K562 (cell line): Measurements from ENCODE around the gene NR2E1. TPM values are rescaled to one million over a fixed set of nuclear protein-coding genes. Genes with fewer than 3 reads are reported as not detected.

Source experiments
- ATAC-seq: fragments of 200-7000 bp; cut with Tn5 transposase; 3 replicates; pipeline ENCODE4 v1.9.1; 2020; ENCODE audit warnings: moderate library complexity
- BruUV-seq: library from RNA; stranded (reverse); fragments of 400-500 nt; replicated peaks from 2 replicates; lab custom pipeline; 2021; lab: Mats Ljungman, UMichigan
- CTCF ChIA-PET: fragments of 300-600 bp; formaldehyde crosslinking; extraction: SDS; loops from one replicate; lab custom pipeline; 2021; ENCODE audit warnings: low intra/inter-chr PET ratio; lab: Yijun Ruan, JAX
- POLR2A ChIA-PET: fragments of 300-600, 350-650 bp; sonication (Branson Sonifier 250); formaldehyde crosslinking; extraction: SDS; loops from one replicate; lab custom pipeline; 2021; ENCODE audit warnings: antibody characterized with exemption, inconsistent platforms; lab: Yijun Ruan, JAX
- DNase-seq, 4 experiments: peaks; one replicate each; pipeline versions ENCODE4 v3.0.0 to v3.0.0-alpha.2; 2011 to 2018; ENCODE audit warnings: low spot score in 3 of 4, mixed read lengths in 3 of 4; ENCODE audit errors: extremely low read depth in 1 of 4
- FAIRE-seq: peaks from 2 replicates; lab custom pipeline; 2011; peaks lifted over from hg19 to GRCh38; lab: Jason Lieb, UNC
- H2AFZ ChIP-seq: 2 replicates; pipeline ENCODE4 v1.6.0; 2011; ENCODE audit warnings: low read depth, low read length, control low read depth, inconsistent platforms
- H3K27ac ChIP-seq: fragments of 200-600 bp; 3 replicates; pipeline ENCODE4 v1.8.0; 2011; ENCODE audit warnings: low read depth, mild to moderate bottlenecking, control low read depth, inconsistent platforms, low read length, moderate library complexity, mixed read lengths; ENCODE audit errors: extremely low read depth
- H3K27me3 ChIP-seq, 2 experiments: fragments of 300-600 bp in 1 of 2; 2 replicates in 1 of 2; 3 replicates in 1 of 2; pipeline versions ENCODE4 v1.6.0 to v1.8.0; 2011; ENCODE audit warnings: inconsistent platforms in 2 of 2, low read length in 2 of 2, mild to moderate bottlenecking in 1 of 2, mixed read lengths in 1 of 2, moderate library complexity in 1 of 2; ENCODE audit not compliant: control insufficient read depth in 2 of 2, insufficient read depth in 2 of 2
- H3K36me3 ChIP-seq: fragments of 300-600 bp; 3 replicates; pipeline ENCODE4 v1.8.0; 2011; ENCODE audit warnings: mild to moderate bottlenecking, low read length, inconsistent platforms; ENCODE audit not compliant: control insufficient read depth, insufficient read depth
- H3K4me1 ChIP-seq, 2 experiments: fragments of 200-600 bp in 1 of 2; replicated peaks in 1 of 2; 2 replicates in 1 of 2; 3 replicates in 1 of 2; pipeline versions ENCODE4 v1.5.1 to v1.8.0; 2011; ENCODE audit warnings: inconsistent platforms in 2 of 2, low read length in 2 of 2, mild to moderate bottlenecking in 1 of 2, mixed read lengths in 1 of 2, moderate library complexity in 1 of 2; ENCODE audit not compliant: control insufficient read depth in 2 of 2, insufficient read depth in 2 of 2
- H3K4me2 ChIP-seq: 2 replicates; pipeline ENCODE4 v1.6.1; 2011; ENCODE audit warnings: low read length, control low read depth, inconsistent platforms, mixed read lengths; ENCODE audit not compliant: insufficient read depth
- H3K4me3 ChIP-seq: fragments of 200-600 bp; sonication (generic), shearing (Covaris generic); 2 replicates; pipeline ENCODE4 v1.5.1; 2016; ENCODE audit warnings: control low read depth, inconsistent platforms
- H3K79me2 ChIP-seq: fragments of 200-600 bp; 3 replicates; pipeline ENCODE4 v1.8.0; 2011; ENCODE audit warnings: low read length, inconsistent platforms; ENCODE audit not compliant: control insufficient read depth, insufficient read depth
- H3K9ac ChIP-seq, 2 experiments: 2 replicates each; pipeline versions ENCODE4 v1.6.0 to v1.6.1; 2011; ENCODE audit warnings: low read depth in 2 of 2, low read length in 2 of 2, control low read depth in 1 of 2, inconsistent platforms in 1 of 2, mild to moderate bottlenecking in 1 of 2, mixed read lengths in 1 of 2; ENCODE audit not compliant: insufficient read depth in 1 of 2
- H3K9me1 ChIP-seq: one replicate; pipeline ENCODE4 v1.6.0; 2011; ENCODE audit warnings: inconsistent platforms, mild to moderate bottlenecking, low read length, moderate library complexity; ENCODE audit not compliant: control insufficient read depth, insufficient read depth
- H3K9me3 ChIP-seq: replicated peaks from 2 replicates; pipeline ENCODE4 v1.5.1; 2011; ENCODE audit warnings: low read depth, low read length, inconsistent platforms; ENCODE audit not compliant: control insufficient read depth, insufficient read depth
- H4K20me1 ChIP-seq: replicated peaks from 2 replicates; pipeline ENCODE4 v1.6.1; 2011; ENCODE audit warnings: low read length, inconsistent platforms, mixed read lengths; ENCODE audit not compliant: control insufficient read depth, insufficient read depth
- AFF1 ChIP-seq, 2 experiments: fragments of 450-650 bp; IDR thresholded peaks; 2 replicates each; pipeline ENCODE4 v1.6.1; 2018; ENCODE audit warnings: mild to moderate bottlenecking in 2 of 2, low read depth in 1 of 2; ENCODE audit not compliant: partially characterized antibody in 2 of 2
- BCL6 ChIP-seq: fragments of 250-450 bp; sonication (Bioruptor Pico); IDR thresholded peaks from 2 replicates; pipeline ENCODE4 v1.4.0; 2020
- HBP1 ChIP-seq: fragments of 450-650 bp; formaldehyde crosslinking; IDR thresholded peaks from 2 replicates; pipeline ENCODE4 v1.4.0; 2022; ENCODE audit warnings: missing genetic modification characterization
- HIVEP1 ChIP-seq: fragments of 250-450 bp; sonication (Bioruptor Pico); IDR thresholded peaks from 2 replicates; pipeline ENCODE4 v1.4.0; 2020; ENCODE audit warnings: mild to moderate bottlenecking
- IFI16 ChIP-seq: fragments of 250-450 bp; sonication (Bioruptor Pico); IDR thresholded peaks from 2 replicates; pipeline ENCODE4 v2.1.2; 2022; ENCODE audit warnings: mild to moderate bottlenecking, inconsistent platforms
- KHSRP ChIP-seq: fragments of 450-650 bp; IDR thresholded peaks from 2 replicates; pipeline ENCODE4 v1.6.1; 2017
- MAZ ChIP-seq, 2 experiments: fragments of 450-650 bp in 1 of 2; sonication (generic) in 1 of 2; formaldehyde crosslinking; IDR thresholded peaks in 1 of 2; conservative IDR thresholded peaks in 1 of 2; 2 replicates each; pipeline versions ENCODE4 v1.4.0 to v1.5.0; 2020; ENCODE audit warnings: mild to moderate bottlenecking in 1 of 2, missing genetic modification reagents in 1 of 2
- MITF ChIP-seq: IDR thresholded peaks from 2 replicates; pipeline ENCODE4 v1.6.1; 2014; ENCODE audit warnings: antibody characterized with exemption
- POLR3G ChIP-seq: IDR thresholded peaks from 2 replicates; pipeline ENCODE4 v1.6.1; 2011; ENCODE audit not compliant: insufficient read length, insufficient replicate concordance; ENCODE audit errors: extremely low read depth
- TRIM25 ChIP-seq: fragments of 450-650 bp; IDR thresholded peaks from 2 replicates; pipeline ENCODE4 v1.7.0; 2016; ENCODE audit warnings: borderline replicate concordance
- ZNF146 ChIP-seq: IDR thresholded peaks from one replicate; pipeline ENCODE4 v1.6.1; 2018; ENCODE audit warnings: missing compliant biosample characterization; ENCODE audit not compliant: unreplicated experiment
- ZNF77 ChIP-seq: fragments of 250-450 bp; sonication (Bioruptor Pico); IDR thresholded peaks from 2 replicates; pipeline ENCODE4 v1.5.0; 2020
- ZNF830 ChIP-seq: fragments of 250-450 bp; sonication (Bioruptor Pico); IDR thresholded peaks from 2 replicates; pipeline ENCODE4 v1.5.0; 2021; ENCODE audit warnings: mild to moderate bottlenecking
- WGBS: fragments of 100-300 bp; shearing (Covaris generic); methylation state at CpG from one replicate; pipeline ENCODE4 v1.1.6; 2016; ENCODE audit warnings: low coverage, mixed read lengths; ENCODE audit not compliant: insufficient coverage; ENCODE audit errors: missing lambda C conversion rate; 5-methylcytosine and 5-hydroxymethylcytosine counted together
- in situ Hi-C: fragments of 300-500 bp; cut with MboI; formaldehyde crosslinking; loops from 4 replicates; pipeline ENCODE4 v1.15.0; 2018; ENCODE audit warnings: inconsistent platforms, mixed read lengths
- intact Hi-C: fragments of 100-400 bp; cut with micrococcal nuclease; formaldehyde crosslinking; loops from 2 replicates; pipeline ENCODE4 v1.14.2; 2022
- polyA plus RNA-seq, 8 experiments: library from polyadenylated mRNA; depleted of rRNA in 4 of 8; stranded (reverse) in 5 of 8; unstranded in 3 of 8; fragments of >200 nt; fragmentation: Nextera tagmentation in 2 of 8; fragmentation: Illumina TruSeq in 1 of 8; extraction: Ambion mirVana in 2 of 8; extraction: Trizol in 1 of 8; gene quantifications; 2 replicates each; pipeline versions ENCODE4 v1.2.1 to v1.2.3, GENCODE V29; 2011 to 2014; ENCODE audit warnings: inconsistent platforms in 1 of 8, missing spikeins in 1 of 8
- total RNA-seq, 7 experiments: library from RNA; depleted of rRNA in 6 of 7; stranded (reverse); fragments of >200 nt in 6 of 7; fragmentation: Illumina TruSeq in 2 of 7; extraction: Trizol in 2 of 7; gene quantifications; 2 replicates each; pipeline versions ENCODE4 v1.2.1 to v1.2.3, GENCODE V29; 2011 to 2021; ENCODE audit warnings: low replicate concordance in 1 of 7

The NR2E1 gene
- total and polyA plus RNA-seq, 9 of the 15 experiments (the other 6 are each of a cell fraction or from before 2014, with no cell fraction given) = not detected

GRCh38 chr6:108120311-108120710 is 45.5 kb upstream of the NR2E1 start (continued):
- TF ChIP-seq AFF1 (IDR thresholded peaks at IDR 0.05; ENCODE audit: low read depth in 1 of 2, partially characterized antibody in 2 of 2) (no peak), MITF (no peak), MAZ (CRISPR knock-in tag; conservative IDR thresholded peaks at IDR 0.05 in 1 of 2, IDR thresholded peaks at IDR 0.05 in 1 of 2) (no peak)

- FAIRE-seq = no peak
- POLR2A ChIA-PET = interaction anchor here (0.5 to 1.2 kb wide), 3 partner anchors 12 to 835 kb away, joined by 3 to 4 read pairs (median 4); no protein-coding TSS in a partner anchor
- in situ Hi-C loops = no loop called here
- H3K36me3 ChIP-seq = no peaks in the 10 kb centered on the region
- no TSS peak for BruUV-seq
- no peaks in the 10 kb centered on the region for H4K20me1 ChIP-seq
- H3K9me1 ChIP-seq = no peaks in the 10 kb centered on the region
- peaks cover 27 to 57% of the 10 kb centered on the region in 2 experiments; a peak in 4 of 5 replicates for H3K27me3 ChIP-seq
- no peaks in the 10 kb centered on the region for H3K79me2 ChIP-seq
- H3K27ac ChIP-seq = no peak overlapping the region
- WGBS = 2% methylated on average over 10 of the region's 10 CpGs
- CTCF ChIA-PET = no interaction called here
- H3K4me3 ChIP-seq = no peak overlapping the region
- ATAC-seq = no peak
- no peaks in the 10 kb centered on the region for H3K9me3 ChIP-seq
- H3K4me2 ChIP-seq = no peak overlapping the region
- H3K4me1 ChIP-seq = peaks cover 0 to 21% of the 10 kb centered on the region in 2 experiments; a peak in 2 of 5 replicates
- intact Hi-C loops = no loop called here
- H3K9ac ChIP-seq = no peak overlapping the region
- H2AFZ ChIP-seq = no peak overlapping the region
- no peak for DNase-seq
- TF ChIP-seq IFI16 = no peak
- TF ChIP-seq POLR3G = no peak
- TF ChIP-seq TRIM25 = no peak
- no peak for TF ChIP-seq ZNF146
- no peak for TF ChIP-seq HIVEP1
- no peak for TF ChIP-seq ZNF830 (CRISPR knock-in tag)
- TF ChIP-seq ZNF77 (CRISPR knock-in tag) = no peak
- no peak for TF ChIP-seq KHSRP
- TF ChIP-seq HBP1 = no peak
- TF ChIP-seq BCL6 = no peak
These were observed 44.2 kb upstream of the NR2E1 start for GRCh38 chr6:108121612-108122011.
